ENCODE measurements around the gene CHST1.

CHST1 gene

DNA sequence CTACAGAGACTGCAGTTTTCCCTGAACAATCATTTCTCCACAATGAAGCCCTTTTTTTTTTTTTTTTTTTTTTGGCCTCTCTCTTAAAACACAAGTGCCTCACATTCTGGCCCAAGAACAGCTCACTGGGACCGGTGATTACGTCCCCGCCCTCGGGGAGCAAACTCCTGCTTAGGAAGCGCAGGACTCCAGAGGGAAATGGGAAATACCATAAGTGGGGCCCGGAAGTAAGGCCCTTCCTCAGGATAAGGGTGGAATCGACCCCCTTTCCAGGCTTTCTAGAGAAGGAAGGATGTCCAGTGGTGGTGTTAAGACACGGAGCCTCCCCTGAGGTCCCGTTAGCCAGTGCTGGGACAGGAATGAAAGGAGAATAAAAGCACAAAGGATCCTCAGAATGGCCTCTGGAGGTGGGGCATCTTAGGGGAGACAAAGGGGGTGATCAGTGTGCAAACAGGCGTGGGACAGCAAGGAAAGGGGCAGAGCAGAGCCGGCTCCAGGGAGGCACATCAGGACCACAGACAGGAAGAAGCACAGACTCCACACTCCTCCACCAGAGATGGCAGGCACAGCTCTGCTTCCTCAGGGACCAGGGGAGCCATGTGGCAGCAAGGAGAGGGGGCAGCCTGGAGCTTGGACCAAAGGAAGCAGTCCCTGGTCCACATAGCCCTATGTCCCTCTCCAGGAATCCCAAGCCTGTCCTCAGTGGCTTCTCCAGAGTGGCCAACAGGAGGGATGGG, 61.3 kb downstream of the CHST1 start:
- DNase-seq = no peak

DNA sequence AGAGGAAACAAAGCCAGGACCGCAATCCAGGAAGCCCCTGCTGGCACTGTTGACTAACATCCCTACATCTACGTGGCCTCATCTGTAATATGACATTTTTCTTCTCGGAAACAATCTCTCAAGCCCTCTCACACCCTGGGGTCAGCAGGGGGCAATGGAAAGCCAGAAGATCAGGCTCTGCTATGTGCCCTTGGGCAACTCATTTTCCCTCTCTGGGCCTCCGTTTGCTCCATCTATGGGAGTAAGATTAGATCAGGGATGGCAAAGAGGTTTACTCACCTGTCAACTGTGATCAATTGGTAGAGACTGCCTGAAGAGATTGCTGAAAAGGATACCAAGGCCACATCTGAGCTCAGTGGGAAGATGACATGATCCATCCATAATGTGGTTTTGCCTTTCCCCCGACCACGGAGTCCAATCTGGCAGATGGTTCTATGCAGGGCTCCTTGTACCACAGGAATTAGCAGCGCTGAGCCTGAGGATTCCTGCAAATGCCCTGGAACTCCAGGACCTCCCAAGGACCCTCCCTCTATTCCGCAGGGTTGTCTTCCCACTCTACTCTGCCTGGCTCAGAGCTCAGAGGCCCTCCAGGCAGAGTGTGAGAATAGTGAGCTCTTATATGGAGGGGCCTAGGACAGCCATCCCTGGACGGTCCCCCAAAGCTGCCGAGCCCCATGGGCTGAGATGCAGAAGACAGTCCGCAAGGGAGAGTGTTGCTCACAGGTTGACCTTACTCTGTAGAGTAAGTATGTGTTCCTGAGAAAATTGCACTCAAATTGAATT, 66.1 kb downstream of the CHST1 start:
- DNase-seq = no peak

Data from T-helper 1 cell (primary cell).